Lower leg skin (tissue), 4 donors: ENCODE data around the gene TRIO. TPM values are rescaled to one million over a fixed set of nuclear protein-coding genes. Genes with fewer than 3 reads are reported as not detected.
A peak's percentile ranks its signal among the peaks of the same experiment; 100 is the strongest.

Experiments
- DNase-seq, 2 donors: peaks; one replicate each; pipeline ENCODE4 v3.0.0-alpha.2; 2019; ENCODE audit warnings: low spot score in 2 of 2
- H3K4me3 ChIP-seq: fragments of 200-600 bp; sonication (generic); 2 replicates; pipeline ENCODE4 v1.5.1; 2017; ENCODE audit warnings: mild to moderate bottlenecking, low read depth; ENCODE audit not compliant: poor library complexity, severe bottlenecking
- CTCF ChIP-seq, 3 donors: fragments of 450-650 bp; IDR thresholded peaks; one replicate each; pipeline ENCODE4 v1.5.1; 2016; ENCODE audit warnings: antibody characterized with exemption in 3 of 3, mild to moderate bottlenecking in 3 of 3, moderate library complexity in 2 of 3
- POLR2A ChIP-seq, 2 donors: fragments of 450-650 bp; IDR thresholded peaks; one replicate each; pipeline ENCODE4 v1.6.1; 2016 to 2017; ENCODE audit warnings: antibody characterized with exemption in 2 of 2, mild to moderate bottlenecking in 1 of 2, moderate library complexity in 1 of 2
- WGBS, 2 donors: methylation state at CpG; one replicate each; pipeline ENCODE4 v1.1.5; 2018; 5-methylcytosine and 5-hydroxymethylcytosine counted together
- intact Hi-C: fragments of 100-400 bp; cut with DNase I; formaldehyde crosslinking; loops from one replicate; pipeline ENCODE4 v1.15.0; 2023; ENCODE audit warnings: low total_unique reads
- total RNA-seq, 4 donors: library from RNA; depleted of rRNA; stranded (reverse); fragments of >200 nt; gene quantifications; one replicate each; pipeline ENCODE4 v1.1.0, GENCODE V29; 2016

Gene TRIO
- total RNA-seq, 4 donors from 2014 or later, result 47.8 to 101 (median 64.5) TPM

GRCh38 chr5:14280294-14280854 is 137.2 kb downstream of the TRIO start:
- no peak for DNase-seq
- H3K4me3 ChIP-seq, result no peak overlapping the region
- intact Hi-C loops, result no loop called here
- TF ChIP-seq POLR2A (IDR thresholded peaks at IDR 0.05) (no peak), CTCF (IDR thresholded peaks at IDR 0.05) (no peak)
- WGBS, 2 donors, result 92 to 93% methylated on average over 11 of the region's 11 CpGs

GRCh38 chr5:14281746-14282181 is 138.6 kb downstream of the TRIO start:
- WGBS, 2 donors, result 59 to 65% methylated on average over 3 of the region's 3 CpGs
- intact Hi-C loops, result no loop called here
- no peak overlapping the region for H3K4me3 ChIP-seq
- DNase-seq, result no peak
- TF ChIP-seq CTCF (IDR thresholded peaks at IDR 0.05) (no peak), POLR2A (IDR thresholded peaks at IDR 0.05) (no peak)

GRCh38 chr5:14283139-14283538 is 140.0 kb downstream of the TRIO start:
- 85% methylated on average over 4 of the region's 4 CpGs for WGBS, 2 donors
- intact Hi-C loops, result no loop called here
- TF ChIP-seq CTCF (IDR thresholded peaks at IDR 0.05), result no peak
- TF ChIP-seq POLR2A (IDR thresholded peaks at IDR 0.05), result no peak
- no peak overlapping the region for H3K4me3 ChIP-seq
- DNase-seq, result no peak

- TF ChIP-seq POLR2A (IDR thresholded peaks at IDR 0.05) (no peak), CTCF (IDR thresholded peaks at IDR 0.05) (no peak)
- no peak overlapping the region for H3K4me3 ChIP-seq
- intact Hi-C loops, result no loop called here
- WGBS, 2 donors, result 87 to 90% methylated on average over 12 of the region's 12 CpGs
- DNase-seq, result peak in 1 of 2 donors; percentile 64
Measured at GRCh38 chr5:14284392-14285148, 141.4 kb downstream of the TRIO start.

DNA sequence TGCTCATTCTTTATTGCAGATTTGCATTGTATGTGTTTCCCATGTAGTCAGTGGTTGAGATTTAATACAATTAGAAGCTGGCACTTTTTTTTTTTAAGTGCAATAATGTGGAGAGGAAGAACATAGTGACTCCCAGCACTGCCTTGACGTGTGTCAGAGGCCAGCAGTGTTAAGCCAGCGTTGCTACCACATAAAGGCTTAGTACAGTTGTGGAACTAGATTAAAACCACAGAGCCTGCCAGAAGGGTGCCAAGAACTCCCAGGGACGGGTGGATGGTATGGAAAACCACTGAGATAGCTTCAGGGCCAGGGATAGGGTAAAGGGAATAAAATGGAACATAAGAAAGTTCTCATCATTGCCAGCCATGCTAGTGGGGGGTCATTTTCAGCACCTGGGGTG is 142.9 kb downstream of the TRIO start:
- no peak overlapping the region for H3K4me3 ChIP-seq
- intact Hi-C loops, result no loop called here
- TF ChIP-seq CTCF (IDR thresholded peaks at IDR 0.05), result no peak
- no peak for TF ChIP-seq POLR2A (IDR thresholded peaks at IDR 0.05)
- DNase-seq, result peak in 1 of 2 donors; percentile 21
- 52 to 71% methylated on average over 3 of the region's 3 CpGs for WGBS, 2 donors
